Osteoblast (primary cell): ENCODE results near the gene FAM193A. TPM values are rescaled to one million over a fixed set of nuclear protein-coding genes. Genes with fewer than 3 reads are reported as not detected.
A peak's percentile ranks its signal among the peaks of the same experiment; 100 is the strongest.

Source experiments
- DNase-seq: peaks from one replicate; pipeline ENCODE4 v3.0.0; 2011; ENCODE audit warnings: low spot score, mixed read lengths; ENCODE audit not compliant: insufficient read length; ENCODE audit errors: missing footprints
- H2AFZ ChIP-seq: 2 replicates; pipeline ENCODE4 v1.6.0; 2011; ENCODE audit warnings: mild to moderate bottlenecking, low read length
- H3K27ac ChIP-seq: 2 replicates; pipeline ENCODE4 v1.5.1; 2011; ENCODE audit warnings: mild to moderate bottlenecking, low read depth, low read length, moderate library complexity
- H3K27me3 ChIP-seq: 2 replicates; pipeline ENCODE4 v1.6.0; 2012; ENCODE audit warnings: mild to moderate bottlenecking, control low read depth, inconsistent platforms, low read length, moderate library complexity; ENCODE audit not compliant: insufficient read depth
- H3K36me3 ChIP-seq: 2 replicates; pipeline ENCODE4 v1.5.1; 2011; ENCODE audit warnings: mild to moderate bottlenecking, low read length, control low read depth, moderate library complexity; ENCODE audit not compliant: insufficient read depth
- H3K4me1 ChIP-seq: 2 replicates; pipeline ENCODE4 v1.5.1; 2011; ENCODE audit warnings: mild to moderate bottlenecking, low read length, control low read depth, moderate library complexity; ENCODE audit not compliant: insufficient read depth
- H3K4me2 ChIP-seq: 2 replicates; pipeline ENCODE4 v1.6.0; 2011; ENCODE audit warnings: mild to moderate bottlenecking, low read length; ENCODE audit not compliant: insufficient read depth
- H3K4me3 ChIP-seq: fragments of 200-600 bp; sonication (generic); 3 replicates; pipeline ENCODE4 v1.5.1; 2012; ENCODE audit warnings: mild to moderate bottlenecking, low read length, inconsistent platforms; ENCODE audit not compliant: insufficient read depth
- H3K79me2 ChIP-seq: 2 replicates; pipeline ENCODE4 v1.6.0; 2012; ENCODE audit warnings: mild to moderate bottlenecking, low read length, control low read depth, inconsistent platforms; ENCODE audit not compliant: insufficient read depth
- H3K9me3 ChIP-seq: 2 replicates; pipeline ENCODE4 v1.5.1; 2011; ENCODE audit warnings: low read depth, low read length, control low read depth
- H4K20me1 ChIP-seq: 2 replicates; pipeline ENCODE4 v1.6.0; 2012; ENCODE audit warnings: mild to moderate bottlenecking, low read length, control low read depth; ENCODE audit not compliant: insufficient read depth
- CTCF ChIP-seq: IDR thresholded peaks from 2 replicates; pipeline ENCODE4 v1.5.1; 2011; ENCODE audit warnings: mild to moderate bottlenecking, low read depth, low read length, moderate library complexity; ENCODE audit errors: extremely low read depth
- total RNA-seq: library from RNA; depleted of rRNA; stranded (reverse); fragments of >200 nt; gene quantifications from 2 replicates; pipeline ENCODE4 v1.2.3, GENCODE V29; 2012

The FAM193A gene
- total RNA-seq, 1 donor: 23.2 TPM

GRCh38 chr4:2698504-2698903 lies 162.1 kb downstream of the FAM193A start:
- peaks cover 95% of the 10 kb centered on the region for H3K36me3 ChIP-seq
- H3K9me3 ChIP-seq: no peaks in the 10 kb centered on the region
- H3K4me1 ChIP-seq: no peaks in the 10 kb centered on the region

GRCh38 chr4:2698951-2699505 lies 162.6 kb downstream of the FAM193A start:
- H3K4me2 ChIP-seq: no peak overlapping the region
- no peaks in the 10 kb centered on the region for H3K4me1 ChIP-seq
- H3K36me3 ChIP-seq: peaks cover 94% of the 10 kb centered on the region
- H3K27me3 ChIP-seq: no peaks in the 10 kb centered on the region
- H2AFZ ChIP-seq: no peak overlapping the region
- peaks cover 4% of the 10 kb centered on the region for H3K79me2 ChIP-seq
- TF ChIP-seq CTCF: no peak
- DNase-seq: peak; percentile 74
- no peak overlapping the region for H3K27ac ChIP-seq
- no peaks in the 10 kb centered on the region for H3K9me3 ChIP-seq
- peaks cover 9% of the 10 kb centered on the region for H4K20me1 ChIP-seq
- H3K4me3 ChIP-seq: no peak overlapping the region

More at GRCh38 chr4:2698504-2698903, 162.1 kb downstream of the FAM193A start:
- Histone ChIP-seq H3K79me2 (peaks cover 4% of the 10 kb centered on the region), H3K4me3 (no peak overlapping the region), H3K27me3 (no peaks in the 10 kb centered on the region), H3K27ac (no peak overlapping the region), H4K20me1 (peaks cover 9% of the 10 kb centered on the region), H3K4me2 (no peak overlapping the region), H2AFZ (no peak overlapping the region)
- DNase-seq: peak; percentile 61
- TF ChIP-seq CTCF: no peak

GRCh38 chr4:2699534-2699933 lies 163.1 kb downstream of the FAM193A start:
- Histone ChIP-seq H3K27ac (no peak overlapping the region), H3K9me3 (no peaks in the 10 kb centered on the region), H3K4me3 (no peak overlapping the region), H2AFZ (no peak overlapping the region), H3K79me2 (peaks cover 4% of the 10 kb centered on the region), H3K27me3 (no peaks in the 10 kb centered on the region), H3K4me2 (no peak overlapping the region), H4K20me1 (peaks cover 9% of the 10 kb centered on the region), H3K36me3 (peaks cover 96% of the 10 kb centered on the region), H3K4me1 (no peaks in the 10 kb centered on the region)
- DNase-seq: no peak
- no peak for TF ChIP-seq CTCF

- Histone ChIP-seq H4K20me1 (peaks cover 9% of the 10 kb centered on the region), H3K4me1 (no peaks in the 10 kb centered on the region), H3K27ac (no peak overlapping the region), H3K4me2 (no peak overlapping the region), H3K9me3 (no peaks in the 10 kb centered on the region), H3K27me3 (no peaks in the 10 kb centered on the region), H3K36me3 (peaks cover 94% of the 10 kb centered on the region), H3K79me2 (peaks cover 4% of the 10 kb centered on the region), H3K4me3 (no peak overlapping the region), H2AFZ (no peak overlapping the region)
- no peak for DNase-seq
- TF ChIP-seq CTCF: no peak
Observed at GRCh38 chr4:2700031-2700430, 163.6 kb downstream of the FAM193A start.
